GM23338 (cell line): Measurements from ENCODE around the gene TBC1D32. TPM values are rescaled to one million over a fixed set of nuclear protein-coding genes. Genes with fewer than 3 reads are reported as not detected.

ENCODE experiments used
- ATAC-seq: fragments of 200-7000 bp; cut with Tn5 transposase; 3 replicates; pipeline ENCODE4 v1.9.1; 2020
- DNase-seq: peaks from one replicate; pipeline ENCODE4 v3.0.0-alpha.2; 2015; ENCODE audit warnings: low spot score
- H2AFZ ChIP-seq: fragments of 200-600 bp; sonication (generic); 2 replicates; pipeline ENCODE4 v1.8.0; 2016; ENCODE audit warnings: antibody characterized with exemption, mild to moderate bottlenecking, moderate library complexity
- H3F3A ChIP-seq: fragments of 200-600 bp; sonication (generic); replicated peaks from 2 replicates; pipeline ENCODE4 v1.8.0; 2017; ENCODE audit warnings: antibody characterized with exemption, mixed run types, low read depth
- H3K27ac ChIP-seq: fragments of 200-600 bp; sonication (generic); 2 replicates; pipeline ENCODE4 v1.6.1; 2016; ENCODE audit warnings: low read depth
- H3K27me3 ChIP-seq: fragments of 200-600 bp; sonication (generic); 2 replicates; pipeline ENCODE4 v1.8.0; 2016; ENCODE audit warnings: mild to moderate bottlenecking, mixed run types, moderate library complexity; ENCODE audit not compliant: insufficient read depth
- H3K36me3 ChIP-seq: fragments of 200-600 bp; sonication (generic); 2 replicates; pipeline ENCODE4 v1.8.0; 2016; ENCODE audit warnings: mild to moderate bottlenecking; ENCODE audit not compliant: insufficient read depth
- H3K4me1 ChIP-seq: fragments of 200-600 bp; sonication (generic); 2 replicates; pipeline ENCODE4 v1.8.0; 2016; ENCODE audit warnings: mild to moderate bottlenecking, moderate library complexity; ENCODE audit not compliant: insufficient read depth
- H3K4me2 ChIP-seq: fragments of 200-600 bp; sonication (generic); 2 replicates; pipeline ENCODE4 v1.7.1; 2017; ENCODE audit warnings: mixed run types
- H3K4me3 ChIP-seq: fragments of 200-600 bp; sonication (generic); 2 replicates; pipeline ENCODE4 v1.6.1; 2016; ENCODE audit warnings: mixed run types
- H3K79me2 ChIP-seq: fragments of 200-600 bp; sonication (generic); replicated peaks from 2 replicates; pipeline ENCODE4 v1.8.0; 2017; ENCODE audit warnings: mild to moderate bottlenecking; ENCODE audit not compliant: insufficient read depth
- H3K9me2 ChIP-seq: fragments of 200-600 bp; sonication (generic); 2 replicates; pipeline ENCODE4 v1.8.0; 2017; ENCODE audit not compliant: insufficient read depth
- H4K20me1 ChIP-seq: fragments of 200-600 bp; sonication (generic); replicated peaks from 2 replicates; pipeline ENCODE4 v1.8.0; 2017; ENCODE audit warnings: mild to moderate bottlenecking; ENCODE audit not compliant: insufficient read depth
- H3K27ac Mint-ChIP-seq: 2 replicates; pipeline ENCODE4 v1.8.0; 2020; ENCODE audit warnings: inconsistent platforms, mild to moderate bottlenecking, moderate library complexity, mixed read lengths
- H3K27me3 Mint-ChIP-seq: 3 replicates; pipeline ENCODE4 v1.8.0; 2022; ENCODE audit warnings: low read depth, mild to moderate bottlenecking, moderate library complexity, mixed read lengths, inconsistent platforms; ENCODE audit not compliant: insufficient read depth, poor library complexity
- H3K36me3 Mint-ChIP-seq: 3 replicates; pipeline ENCODE4 v1.8.0; 2021; ENCODE audit warnings: low read depth, mild to moderate bottlenecking, inconsistent platforms, moderate library complexity, mixed read lengths
- H3K4me1 Mint-ChIP-seq: 3 replicates; pipeline ENCODE4 v1.8.0; 2020; ENCODE audit warnings: mild to moderate bottlenecking, inconsistent platforms, mixed read lengths
- H3K4me3 Mint-ChIP-seq: 3 replicates; pipeline ENCODE4 v1.8.0; 2021; ENCODE audit warnings: moderate library complexity, mild to moderate bottlenecking, inconsistent platforms, mixed read lengths
- H3K9me3 Mint-ChIP-seq: 3 replicates; pipeline ENCODE4 v1.8.0; 2020; ENCODE audit warnings: moderate library complexity, mild to moderate bottlenecking, inconsistent platforms, mixed read lengths
- CREB1 ChIP-seq: fragments of 250-450 bp; sonication (Bioruptor Pico); IDR thresholded peaks from 2 replicates; pipeline ENCODE4 v1.5.0; 2020; ENCODE audit warnings: low read depth, mild to moderate bottlenecking, moderate library complexity
- EZH2 ChIP-seq: fragments of 200-600 bp; sonication (generic); IDR thresholded peaks from one replicate; pipeline ENCODE4 v1.8.0; 2017; ENCODE audit warnings: antibody characterized with exemption, mild to moderate bottlenecking, low read depth; ENCODE audit not compliant: unreplicated experiment
- EZH2phosphoT487 ChIP-seq: fragments of 200-600 bp; sonication (generic); IDR thresholded peaks from one replicate; pipeline ENCODE4 v1.8.1; 2018; ENCODE audit warnings: antibody characterized with exemption; ENCODE audit not compliant: unreplicated experiment
- JUNB ChIP-seq: IDR thresholded peaks from one replicate; pipeline ENCODE4 v1.6.1; 2016; ENCODE audit warnings: antibody characterized with exemption; ENCODE audit not compliant: unreplicated experiment
- NANOG ChIP-seq: IDR thresholded peaks from 2 replicates; pipeline ENCODE4 v1.6.1; 2016; ENCODE audit warnings: antibody characterized with exemption, borderline replicate concordance
- POLR2AphosphoS5 ChIP-seq: IDR thresholded peaks from 2 replicates; pipeline ENCODE4 v1.6.1; 2016; ENCODE audit warnings: antibody characterized with exemption, low read depth
- ZNF114 ChIP-seq: fragments of 250-450 bp; sonication (Bioruptor Pico); IDR thresholded peaks from 2 replicates; pipeline ENCODE4 v1.5.0; 2020; ENCODE audit warnings: mild to moderate bottlenecking, moderate library complexity
- ZNF331 ChIP-seq: fragments of 250-450 bp; sonication (Bioruptor Pico); IDR thresholded peaks from 2 replicates; pipeline ENCODE4 v1.5.0; 2020; ENCODE audit warnings: low read depth, mild to moderate bottlenecking, moderate library complexity
- polyA plus RNA-seq: library from polyadenylated mRNA; unstranded; fragments of >200 nt; fragmentation: Nextera tagmentation; extraction: Ambion mirVana; gene quantifications from 2 replicates; pipeline ENCODE4 v1.2.1, GENCODE V29; 2016
- total RNA-seq: library from RNA; depleted of rRNA; stranded (reverse); fragments of >200 nt; shearing (Covaris generic); gene quantifications from 2 replicates; pipeline ENCODE4 v1.2.3, GENCODE V29; 2014
- TF ChIP-seq, protein P1 (sequence below): IDR thresholded peaks from one replicate; pipeline ENCODE4 v1.6.1; 2018; ENCODE audit warnings: antibody characterized with exemption; ENCODE audit not compliant: unreplicated experiment
- TF ChIP-seq, protein P2 (sequence below): IDR thresholded peaks from 2 replicates; pipeline ENCODE4 v1.6.1; 2016; ENCODE audit warnings: antibody characterized with exemption
- TF ChIP-seq, protein P3 (sequence below): fragments of 250-450 bp; sonication (Bioruptor Pico); IDR thresholded peaks from 2 replicates; pipeline ENCODE4 v1.5.0; 2020; ENCODE audit warnings: mild to moderate bottlenecking, moderate library complexity

The TBC1D32 gene
- total and polyA plus RNA-seq, 2 experiments from 2014 or later = 8.9 to 10.4 TPM

DNA sequence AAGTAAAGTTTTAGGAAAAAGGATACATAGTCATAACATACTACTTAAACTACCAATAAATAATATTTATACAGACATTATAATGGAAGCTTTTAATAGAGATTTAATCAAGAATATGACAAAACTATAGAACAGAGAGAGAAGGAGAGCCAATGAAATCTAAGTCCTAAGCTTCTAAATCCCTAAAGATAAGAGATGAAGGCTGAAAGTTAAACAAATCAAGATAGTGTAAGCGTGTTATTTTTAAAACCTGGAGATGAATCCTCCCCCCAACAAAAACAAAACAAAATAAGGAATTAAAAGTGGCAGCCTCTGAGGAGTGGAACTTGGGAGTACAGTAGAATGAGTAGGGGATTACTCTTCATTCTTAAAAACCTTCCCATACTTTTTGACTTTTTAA lies 145.9 kb downstream of the TBC1D32 start:
- Histone ChIP-seq H2AFZ (no peak overlapping the region), H3K27ac (no peak overlapping the region), H4K20me1 (no peaks in the 10 kb centered on the region), H3K27me3 (no peaks in the 10 kb centered on the region), H3K9me2 (0 out of 2 replicates have a peak, but pooled peaks cover 4% of the 10 kb centered on the region), H3K4me3 (no peak overlapping the region), H3K4me1 (peaks cover 5% of the 10 kb centered on the region; the same call in 1 of the 2 replicates), H3K36me3 (no peaks in the 10 kb centered on the region; the same call in 1 of the 2 replicates), H3K4me2 (no peak overlapping the region), H3K79me2 (no peaks in the 10 kb centered on the region), H3F3A (no peaks in the 10 kb centered on the region)
- H3K27ac Mint-ChIP-seq = peak overlapping the region; percentile 37; the same call in 1 of the 2 replicates
- H3K4me1 Mint-ChIP-seq = peaks cover 10% of the 10 kb centered on the region
- no peaks in the 10 kb centered on the region for H3K36me3 Mint-ChIP-seq
- H3K9me3 Mint-ChIP-seq = no peaks in the 10 kb centered on the region
- no peak overlapping the region for H3K4me3 Mint-ChIP-seq
- no peak for ATAC-seq
- TF ChIP-seq ZNF331 (CRISPR knock-in tag) (no peak), CREB1 (CRISPR knock-in tag) (no peak), JUNB (no peak), NANOG (no peak), POLR2AphosphoS5 (no peak), EZH2phosphoT487 (no peak), ZNF114 (CRISPR knock-in tag) (no peak), EZH2 (no peak)
- TF ChIP-seq, protein P1, sequence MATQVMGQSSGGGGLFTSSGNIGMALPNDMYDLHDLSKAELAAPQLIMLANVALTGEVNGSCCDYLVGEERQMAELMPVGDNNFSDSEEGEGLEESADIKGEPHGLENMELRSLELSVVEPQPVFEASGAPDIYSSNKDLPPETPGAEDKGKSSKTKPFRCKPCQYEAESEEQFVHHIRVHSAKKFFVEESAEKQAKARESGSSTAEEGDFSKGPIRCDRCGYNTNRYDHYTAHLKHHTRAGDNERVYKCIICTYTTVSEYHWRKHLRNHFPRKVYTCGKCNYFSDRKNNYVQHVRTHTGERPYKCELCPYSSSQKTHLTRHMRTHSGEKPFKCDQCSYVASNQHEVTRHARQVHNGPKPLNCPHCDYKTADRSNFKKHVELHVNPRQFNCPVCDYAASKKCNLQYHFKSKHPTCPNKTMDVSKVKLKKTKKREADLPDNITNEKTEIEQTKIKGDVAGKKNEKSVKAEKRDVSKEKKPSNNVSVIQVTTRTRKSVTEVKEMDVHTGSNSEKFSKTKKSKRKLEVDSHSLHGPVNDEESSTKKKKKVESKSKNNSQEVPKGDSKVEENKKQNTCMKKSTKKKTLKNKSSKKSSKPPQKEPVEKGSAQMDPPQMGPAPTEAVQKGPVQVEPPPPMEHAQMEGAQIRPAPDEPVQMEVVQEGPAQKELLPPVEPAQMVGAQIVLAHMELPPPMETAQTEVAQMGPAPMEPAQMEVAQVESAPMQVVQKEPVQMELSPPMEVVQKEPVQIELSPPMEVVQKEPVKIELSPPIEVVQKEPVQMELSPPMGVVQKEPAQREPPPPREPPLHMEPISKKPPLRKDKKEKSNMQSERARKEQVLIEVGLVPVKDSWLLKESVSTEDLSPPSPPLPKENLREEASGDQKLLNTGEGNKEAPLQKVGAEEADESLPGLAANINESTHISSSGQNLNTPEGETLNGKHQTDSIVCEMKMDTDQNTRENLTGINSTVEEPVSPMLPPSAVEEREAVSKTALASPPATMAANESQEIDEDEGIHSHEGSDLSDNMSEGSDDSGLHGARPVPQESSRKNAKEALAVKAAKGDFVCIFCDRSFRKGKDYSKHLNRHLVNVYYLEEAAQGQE = no peak
- TF ChIP-seq, protein P2, sequence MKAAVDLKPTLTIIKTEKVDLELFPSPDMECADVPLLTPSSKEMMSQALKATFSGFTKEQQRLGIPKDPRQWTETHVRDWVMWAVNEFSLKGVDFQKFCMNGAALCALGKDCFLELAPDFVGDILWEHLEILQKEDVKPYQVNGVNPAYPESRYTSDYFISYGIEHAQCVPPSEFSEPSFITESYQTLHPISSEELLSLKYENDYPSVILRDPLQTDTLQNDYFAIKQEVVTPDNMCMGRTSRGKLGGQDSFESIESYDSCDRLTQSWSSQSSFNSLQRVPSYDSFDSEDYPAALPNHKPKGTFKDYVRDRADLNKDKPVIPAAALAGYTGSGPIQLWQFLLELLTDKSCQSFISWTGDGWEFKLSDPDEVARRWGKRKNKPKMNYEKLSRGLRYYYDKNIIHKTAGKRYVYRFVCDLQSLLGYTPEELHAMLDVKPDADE = no peak
- TF ChIP-seq, protein P3, sequence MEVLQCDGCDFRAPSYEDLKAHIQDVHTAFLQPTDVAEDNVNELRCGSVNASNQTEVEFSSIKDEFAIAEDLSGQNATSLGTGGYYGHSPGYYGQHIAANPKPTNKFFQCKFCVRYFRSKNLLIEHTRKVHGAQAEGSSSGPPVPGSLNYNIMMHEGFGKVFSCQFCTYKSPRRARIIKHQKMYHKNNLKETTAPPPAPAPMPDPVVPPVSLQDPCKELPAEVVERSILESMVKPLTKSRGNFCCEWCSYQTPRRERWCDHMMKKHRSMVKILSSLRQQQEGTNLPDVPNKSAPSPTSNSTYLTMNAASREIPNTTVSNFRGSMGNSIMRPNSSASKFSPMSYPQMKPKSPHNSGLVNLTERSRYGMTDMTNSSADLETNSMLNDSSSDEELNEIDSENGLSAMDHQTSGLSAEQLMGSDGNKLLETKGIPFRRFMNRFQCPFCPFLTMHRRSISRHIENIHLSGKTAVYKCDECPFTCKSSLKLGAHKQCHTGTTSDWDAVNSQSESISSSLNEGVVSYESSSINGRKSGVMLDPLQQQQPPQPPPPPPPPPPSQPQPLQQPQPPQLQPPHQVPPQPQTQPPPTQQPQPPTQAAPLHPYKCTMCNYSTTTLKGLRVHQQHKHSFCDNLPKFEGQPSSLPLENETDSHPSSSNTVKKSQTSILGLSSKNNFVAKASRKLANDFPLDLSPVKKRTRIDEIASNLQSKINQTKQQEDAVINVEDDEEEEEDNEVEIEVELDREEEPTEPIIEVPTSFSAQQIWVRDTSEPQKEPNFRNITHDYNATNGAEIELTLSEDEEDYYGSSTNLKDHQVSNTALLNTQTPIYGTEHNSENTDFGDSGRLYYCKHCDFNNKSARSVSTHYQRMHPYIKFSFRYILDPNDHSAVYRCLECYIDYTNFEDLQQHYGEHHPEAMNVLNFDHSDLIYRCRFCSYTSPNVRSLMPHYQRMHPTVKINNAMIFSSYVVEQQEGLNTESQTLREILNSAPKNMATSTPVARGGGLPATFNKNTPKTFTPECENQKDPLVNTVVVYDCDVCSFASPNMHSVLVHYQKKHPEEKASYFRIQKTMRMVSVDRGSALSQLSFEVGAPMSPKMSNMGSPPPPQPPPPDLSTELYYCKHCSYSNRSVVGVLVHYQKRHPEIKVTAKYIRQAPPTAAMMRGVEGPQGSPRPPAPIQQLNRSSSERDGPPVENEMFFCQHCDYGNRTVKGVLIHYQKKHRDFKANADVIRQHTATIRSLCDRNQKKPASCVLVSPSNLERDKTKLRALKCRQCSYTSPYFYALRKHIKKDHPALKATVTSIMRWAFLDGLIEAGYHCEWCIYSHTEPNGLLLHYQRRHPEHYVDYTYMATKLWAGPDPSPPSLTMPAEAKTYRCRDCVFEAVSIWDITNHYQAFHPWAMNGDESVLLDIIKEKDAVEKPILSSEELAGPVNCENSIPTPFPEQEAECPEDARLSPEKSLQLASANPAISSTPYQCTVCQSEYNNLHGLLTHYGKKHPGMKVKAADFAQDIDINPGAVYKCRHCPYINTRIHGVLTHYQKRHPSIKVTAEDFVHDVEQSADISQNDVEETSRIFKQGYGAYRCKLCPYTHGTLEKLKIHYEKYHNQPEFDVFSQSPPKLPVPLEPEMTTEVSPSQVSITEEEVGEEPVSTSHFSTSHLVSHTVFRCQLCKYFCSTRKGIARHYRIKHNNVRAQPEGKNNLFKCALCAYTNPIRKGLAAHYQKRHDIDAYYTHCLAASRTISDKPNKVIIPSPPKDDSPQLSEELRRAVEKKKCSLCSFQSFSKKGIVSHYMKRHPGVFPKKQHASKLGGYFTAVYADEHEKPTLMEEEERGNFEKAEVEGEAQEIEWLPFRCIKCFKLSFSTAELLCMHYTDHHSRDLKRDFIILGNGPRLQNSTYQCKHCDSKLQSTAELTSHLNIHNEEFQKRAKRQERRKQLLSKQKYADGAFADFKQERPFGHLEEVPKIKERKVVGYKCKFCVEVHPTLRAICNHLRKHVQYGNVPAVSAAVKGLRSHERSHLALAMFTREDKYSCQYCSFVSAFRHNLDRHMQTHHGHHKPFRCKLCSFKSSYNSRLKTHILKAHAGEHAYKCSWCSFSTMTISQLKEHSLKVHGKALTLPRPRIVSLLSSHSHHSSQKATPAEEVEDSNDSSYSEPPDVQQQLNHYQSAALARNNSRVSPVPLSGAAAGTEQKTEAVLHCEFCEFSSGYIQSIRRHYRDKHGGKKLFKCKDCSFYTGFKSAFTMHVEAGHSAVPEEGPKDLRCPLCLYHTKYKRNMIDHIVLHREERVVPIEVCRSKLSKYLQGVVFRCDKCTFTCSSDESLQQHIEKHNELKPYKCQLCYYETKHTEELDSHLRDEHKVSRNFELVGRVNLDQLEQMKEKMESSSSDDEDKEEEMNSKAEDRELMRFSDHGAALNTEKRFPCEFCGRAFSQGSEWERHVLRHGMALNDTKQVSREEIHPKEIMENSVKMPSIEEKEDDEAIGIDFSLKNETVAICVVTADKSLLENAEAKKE (CRISPR knock-in tag) = no peak
- DNase-seq = no peak
- no peaks in the 10 kb centered on the region for H3K27me3 Mint-ChIP-seq
